Activated CD4-positive, alpha-beta T cell treated with anti-CD3 and anti-CD28 coated beads, Interleukin-2, amount 10 ng/mL, durations not matched to agents 24 days and 14 days (primary cell): ENCODE results near the gene ONECUT3. TPM values are rescaled to one million over a fixed set of nuclear protein-coding genes. Genes with fewer than 3 reads are reported as not detected.
A peak's percentile ranks its signal among the peaks of the same experiment; 100 is the strongest.

Experiments used
- DNase-seq: peaks from one replicate; pipeline ENCODE4 v3.0.0; 2022
- H3K27ac Mint-ChIP-seq: one replicate; pipeline ENCODE4 v1.8.0; 2022; ENCODE audit warnings: mild to moderate bottlenecking, mixed read lengths
- H3K27me3 Mint-ChIP-seq: one replicate; pipeline ENCODE4 v1.8.0; 2022; ENCODE audit warnings: mixed read lengths
- H3K36me3 Mint-ChIP-seq: one replicate; pipeline ENCODE4 v1.8.0; 2022; ENCODE audit warnings: low read depth, mild to moderate bottlenecking, mixed read lengths
- H3K4me1 Mint-ChIP-seq: one replicate; pipeline ENCODE4 v1.8.0; 2021; ENCODE audit warnings: mixed read lengths
- H3K4me3 Mint-ChIP-seq: one replicate; pipeline ENCODE4 v1.8.0; 2022; ENCODE audit warnings: mild to moderate bottlenecking, moderate library complexity, mixed read lengths
- H3K9me3 Mint-ChIP-seq: one replicate; pipeline ENCODE4 v1.8.0; 2021; ENCODE audit warnings: mixed read lengths
- intact Hi-C: fragments of 100-400 bp; cut with micrococcal nuclease; formaldehyde crosslinking; loops from one replicate; pipeline ENCODE4 v1.15.1; 2023
- total RNA-seq: library from RNA; stranded (reverse); gene quantifications from 2 replicates; pipeline ENCODE4 v1.2.3, GENCODE V29; 2022

ONECUT3 gene
- total RNA-seq, 1 donor from 2014 or later: not detected

- H3K4me3 Mint-ChIP-seq: no peak overlapping the region
- peaks cover 4% of the 10 kb centered on the region for H3K36me3 Mint-ChIP-seq
- H3K27ac Mint-ChIP-seq: no peak overlapping the region
- no peaks in the 10 kb centered on the region for H3K27me3 Mint-ChIP-seq
- no peaks in the 10 kb centered on the region for H3K9me3 Mint-ChIP-seq
- intact Hi-C loops: loop anchor here (5.0 kb wide), 2 partner anchors 157 to 217 kb away; partner anchors contain the start of genes MBD3 and TCF3
- H3K4me1 Mint-ChIP-seq: peaks cover 13% of the 10 kb centered on the region
- DNase-seq: no peak
Observed at GRCh38 chr19:1809678-1810077, 56.4 kb downstream of the ONECUT3 start.

GRCh38 chr19:1810439-1811160, 57.3 kb downstream of the ONECUT3 start:
- intact Hi-C loops: loop anchor here (5.0 kb wide), 2 partner anchors 158 to 218 kb away; partner anchors contain the start of genes MBD3 and TCF3
- no peak for DNase-seq
- no peak overlapping the region for H3K27ac Mint-ChIP-seq
- H3K36me3 Mint-ChIP-seq: peaks cover 5% of the 10 kb centered on the region
- H3K4me1 Mint-ChIP-seq: peaks cover 13% of the 10 kb centered on the region
- H3K4me3 Mint-ChIP-seq: peak overlapping the region; percentile 26
- H3K9me3 Mint-ChIP-seq: no peaks in the 10 kb centered on the region
- no peaks in the 10 kb centered on the region for H3K27me3 Mint-ChIP-seq

GRCh38 chr19:1811472-1811894, 58.2 kb downstream of the ONECUT3 start:
- Mint-ChIP-seq H3K9me3 (no peaks in the 10 kb centered on the region), H3K4me3 (peak overlapping the region; percentile 93), H3K27ac (peak overlapping the region; percentile 88), H3K36me3 (peaks cover 5% of the 10 kb centered on the region), H3K4me1 (peaks cover 13% of the 10 kb centered on the region), H3K27me3 (no peaks in the 10 kb centered on the region)
- intact Hi-C loops: loop anchor here (5.0 kb wide), 2 partner anchors 159 to 219 kb away; partner anchors contain the start of genes MBD3 and TCF3
- DNase-seq: peak; percentile 77

- peak within 1 kb of the TSS; percentile 94 for H3K27ac Mint-ChIP-seq
- peaks cover 5% of the 10 kb centered on the region for H3K36me3 Mint-ChIP-seq
- H3K9me3 Mint-ChIP-seq: no peaks in the 10 kb centered on the region
- no peak for DNase-seq
- peak within 1 kb of the TSS; percentile 93 for H3K4me3 Mint-ChIP-seq
- peaks cover 13% of the 10 kb centered on the region for H3K4me1 Mint-ChIP-seq
- no peaks in the 10 kb centered on the region for H3K27me3 Mint-ChIP-seq
- intact Hi-C loops: loop anchor here (1.0 to 5.0 kb wide), 3 partner anchors 36 to 220 kb away; partner anchors contain the start of genes MBD3, REXO1 and TCF3
Observed at GRCh38 chr19:1811942-1812425, 58.7 kb downstream of the ONECUT3 start, which contains the start of gene ATP8B3. TSS of gene ATP8B3 (minus strand) at chr19:1812276. CDS start at chr19:1811736, 540 bp downstream.

GRCh38 chr19:1812426-1813191, 59.3 kb downstream of the ONECUT3 start:
- peak overlapping the region; percentile 94 for H3K27ac Mint-ChIP-seq
- H3K9me3 Mint-ChIP-seq: no peaks in the 10 kb centered on the region
- peaks cover 13% of the 10 kb centered on the region for H3K4me1 Mint-ChIP-seq
- DNase-seq: peak; percentile 98
- no peaks in the 10 kb centered on the region for H3K27me3 Mint-ChIP-seq
- intact Hi-C loops: loop anchor here (1.0 to 5.0 kb wide), 3 partner anchors 36 to 220 kb away; partner anchors contain the start of genes MBD3, REXO1 and TCF3
- peaks cover 5% of the 10 kb centered on the region for H3K36me3 Mint-ChIP-seq
- H3K4me3 Mint-ChIP-seq: peak overlapping the region; percentile 93

DNA sequence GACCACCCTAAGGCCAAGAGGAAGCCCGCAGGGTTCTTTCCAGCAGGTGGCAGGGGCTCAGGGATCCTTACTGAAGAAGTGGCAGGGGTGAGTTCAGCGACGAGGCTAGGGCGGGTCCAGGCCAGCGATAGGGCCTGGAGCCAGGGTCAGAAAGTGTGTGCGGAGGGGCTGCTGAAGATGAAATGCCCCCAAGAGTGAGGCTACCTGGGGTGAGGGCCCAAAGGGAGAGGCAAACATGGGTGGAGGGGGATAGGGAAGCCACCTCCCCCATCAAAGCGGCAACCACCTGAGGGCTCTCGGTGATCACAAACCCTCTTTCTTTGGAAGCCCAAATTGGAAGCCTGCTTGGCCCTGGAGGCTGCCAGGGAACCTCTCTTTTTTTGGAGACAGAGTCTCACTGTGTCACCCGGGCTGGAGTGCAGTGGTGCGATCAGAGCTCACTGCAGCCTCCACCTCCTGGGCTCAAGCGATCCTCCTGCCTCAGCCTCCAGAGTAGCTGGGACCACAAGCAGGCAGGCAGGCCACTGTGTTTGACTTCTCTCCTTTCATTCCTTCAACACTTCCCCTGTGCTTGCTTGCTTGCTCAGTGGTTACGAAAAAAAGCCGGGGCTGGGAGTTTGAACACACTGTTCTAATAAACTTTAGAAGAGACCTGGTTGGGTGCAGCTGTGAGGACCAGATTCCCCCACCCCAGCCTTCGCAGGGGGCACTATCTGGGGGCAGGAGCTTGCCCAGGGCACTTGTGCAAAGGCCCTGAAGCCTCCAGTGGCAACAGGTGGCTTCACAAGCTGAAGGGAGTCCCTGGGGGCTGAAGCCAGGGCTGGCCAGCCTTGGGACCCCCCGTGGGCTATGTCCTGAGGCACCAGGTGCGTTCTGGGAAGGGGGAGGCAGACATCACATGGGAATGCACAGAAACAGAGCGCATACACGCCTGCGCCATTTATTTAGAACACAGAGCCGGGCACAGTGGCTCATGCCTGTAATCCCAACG, 60.2 kb downstream of the ONECUT3 start:
- Mint-ChIP-seq H3K9me3 (no peaks in the 10 kb centered on the region), H3K27ac (peak overlapping the region; percentile 94), H3K27me3 (no peaks in the 10 kb centered on the region), H3K36me3 (peaks cover 8% of the 10 kb centered on the region), H3K4me1 (peaks cover 13% of the 10 kb centered on the region), H3K4me3 (peak overlapping the region; percentile 93)
- DNase-seq: no peak
- intact Hi-C loops: loop anchor here (5.0 kb wide), 2 partner anchors 161 to 221 kb away; partner anchors contain the start of genes MBD3 and TCF3

DNA sequence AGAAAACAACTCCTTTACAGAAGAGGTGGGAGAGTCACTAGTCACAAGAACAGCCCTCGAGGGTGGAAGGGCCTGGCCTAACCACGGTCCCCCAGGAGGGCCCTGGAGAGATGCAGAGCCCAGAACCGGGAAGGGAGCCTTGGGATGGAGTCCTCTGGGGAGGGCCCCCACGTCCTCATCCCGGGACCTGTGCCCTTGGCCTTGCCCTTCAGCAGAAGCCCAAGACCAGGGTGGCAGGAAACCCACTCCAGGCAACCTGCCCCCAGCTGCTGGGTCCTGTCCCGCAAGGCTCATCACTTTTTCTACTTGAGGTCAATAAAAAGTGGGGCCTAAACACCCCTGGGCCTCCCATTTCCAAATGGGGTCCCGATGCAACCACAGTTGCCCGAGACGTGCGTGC, 61.1 kb downstream of the ONECUT3 start:
- no peak overlapping the region for H3K27ac Mint-ChIP-seq
- H3K27me3 Mint-ChIP-seq: no peaks in the 10 kb centered on the region
- H3K4me3 Mint-ChIP-seq: no peak overlapping the region
- peaks cover 13% of the 10 kb centered on the region for H3K4me1 Mint-ChIP-seq
- H3K36me3 Mint-ChIP-seq: peaks cover 8% of the 10 kb centered on the region
- no peak for DNase-seq
- no peaks in the 10 kb centered on the region for H3K9me3 Mint-ChIP-seq
- intact Hi-C loops: loop anchor here (5.0 kb wide), 2 partner anchors 162 to 222 kb away; partner anchors contain the start of genes MBD3 and TCF3

- no peak overlapping the region for H3K4me3 Mint-ChIP-seq
- intact Hi-C loops: loop anchor here (5.0 kb wide), 2 partner anchors 163 to 223 kb away; partner anchors contain the start of genes MBD3 and TCF3
- H3K27ac Mint-ChIP-seq: no peak overlapping the region
- H3K9me3 Mint-ChIP-seq: no peaks in the 10 kb centered on the region
- DNase-seq: no peak
- no peaks in the 10 kb centered on the region for H3K27me3 Mint-ChIP-seq
- peaks cover 8% of the 10 kb centered on the region for H3K36me3 Mint-ChIP-seq
- H3K4me1 Mint-ChIP-seq: peaks cover 13% of the 10 kb centered on the region
Observed at GRCh38 chr19:1814833-1815604, 61.7 kb downstream of the ONECUT3 start.

GRCh38 chr19:1815605-1816529, 62.6 kb downstream of the ONECUT3 start:
- intact Hi-C loops: no loop called here
- H3K4me3 Mint-ChIP-seq: no peak overlapping the region
- peaks cover 13% of the 10 kb centered on the region for H3K4me1 Mint-ChIP-seq

GRCh38 chr19:1816530-1817298, 63.4 kb downstream of the ONECUT3 start:
- Mint-ChIP-seq H3K4me1 (peaks cover 10% of the 10 kb centered on the region), H3K9me3 (no peaks in the 10 kb centered on the region), H3K4me3 (no peak overlapping the region), H3K27ac (no peak overlapping the region), H3K36me3 (peaks cover 20% of the 10 kb centered on the region), H3K27me3 (no peaks in the 10 kb centered on the region)
- DNase-seq: no peak
- intact Hi-C loops: no loop called here

More at GRCh38 chr19:1815605-1816529, 62.6 kb downstream of the ONECUT3 start:
- DNase-seq: no peak
- H3K27ac Mint-ChIP-seq: no peak overlapping the region
- H3K36me3 Mint-ChIP-seq: peaks cover 15% of the 10 kb centered on the region
- H3K27me3 Mint-ChIP-seq: no peaks in the 10 kb centered on the region
- no peaks in the 10 kb centered on the region for H3K9me3 Mint-ChIP-seq
